SH-SY5Y (cell line): Measurements from ENCODE around the gene DIDO1.
A peak's percentile ranks its signal among the peaks of the same experiment; 100 is the strongest.

Experiments
- GATA2 ChIP-seq: IDR thresholded peaks from 2 replicates; pipeline ENCODE4 v1.6.1; 2011; ENCODE audit warnings: mild to moderate bottlenecking, low read depth, low read length
- GATA3 ChIP-seq: IDR thresholded peaks from 2 replicates; pipeline ENCODE4 v1.6.1; 2011; ENCODE audit warnings: low read depth, mild to moderate bottlenecking, low read length, moderate library complexity

The DIDO1 gene

GRCh38 chr20:62947532-62948300, 21.4 kb upstream of the DIDO1 start:
- TF ChIP-seq GATA2 (no peak), GATA3 (no peak)

GRCh38 chr20:62946918-62947317, 20.6 kb upstream of the DIDO1 start:
- TF ChIP-seq GATA3 (no peak), GATA2 (peak; percentile 82)

- TF ChIP-seq GATA3, result no peak
- no peak for TF ChIP-seq GATA2
Measured at GRCh38 chr20:62945771-62946339, 19.6 kb upstream of the DIDO1 start.

DNA sequence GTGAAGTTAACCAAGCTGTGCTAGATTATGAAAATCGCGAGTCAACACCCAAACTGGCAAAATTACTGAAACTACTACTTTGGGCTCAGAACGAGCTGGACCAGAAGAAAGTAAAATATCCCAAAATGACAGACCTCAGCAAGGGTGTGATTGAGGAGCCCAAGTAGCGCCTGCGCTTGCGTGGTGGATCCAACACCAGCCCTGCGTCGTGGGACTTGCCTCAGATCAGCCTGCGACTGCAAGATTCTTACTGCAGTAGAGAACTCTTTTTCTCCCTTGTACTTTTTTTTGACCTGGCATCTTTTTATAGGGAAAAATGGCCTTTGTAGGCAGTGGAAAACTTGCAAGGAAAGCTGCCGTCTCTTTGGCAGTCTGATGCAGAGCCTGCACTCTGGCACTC, 18.4 kb upstream of the DIDO1 start:
- no peak for TF ChIP-seq GATA3
- no peak for TF ChIP-seq GATA2

DNA sequence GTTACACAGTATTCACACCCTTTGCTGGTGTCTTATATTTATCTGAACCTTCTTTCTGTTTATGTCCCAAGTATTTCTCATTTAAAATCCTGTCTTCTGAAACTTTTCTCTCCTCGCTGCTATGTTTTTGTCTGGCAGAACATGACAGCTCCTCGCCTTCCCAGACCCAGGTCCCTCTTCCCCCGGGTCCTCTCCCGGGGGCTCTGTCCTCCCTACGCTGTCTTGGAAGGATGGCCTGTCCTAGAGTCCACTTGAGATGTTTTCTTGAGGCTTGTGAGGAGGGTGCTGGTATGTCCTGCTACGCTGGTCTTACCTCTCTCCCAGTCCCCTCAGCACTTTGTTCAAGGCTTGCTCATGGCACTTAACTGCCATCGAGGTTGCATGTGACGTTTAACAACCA, 17.9 kb upstream of the DIDO1 start:
- no peak for TF ChIP-seq GATA3
- TF ChIP-seq GATA2, result no peak

DNA sequence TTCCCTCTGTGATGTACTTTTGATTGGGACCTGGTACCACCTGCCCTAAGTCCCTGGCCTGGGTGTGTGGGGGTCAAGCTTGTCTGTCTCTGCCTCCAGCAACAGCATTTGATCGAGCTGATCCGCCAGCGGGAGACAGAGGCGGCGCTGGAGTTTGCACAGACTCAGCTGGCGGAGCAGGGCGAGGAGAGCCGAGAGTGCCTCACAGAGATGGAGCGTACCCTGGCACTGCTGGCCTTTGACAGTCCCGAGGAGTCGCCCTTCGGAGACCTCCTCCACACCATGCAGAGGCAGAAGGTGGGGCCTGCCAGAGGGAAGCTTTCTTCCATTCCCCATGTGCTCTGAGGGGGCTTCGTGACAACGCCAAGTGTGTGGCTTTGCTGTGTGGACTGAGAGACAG, 17.1 kb upstream of the DIDO1 start:
- TF ChIP-seq GATA3, result no peak
- TF ChIP-seq GATA2, result no peak

DNA sequence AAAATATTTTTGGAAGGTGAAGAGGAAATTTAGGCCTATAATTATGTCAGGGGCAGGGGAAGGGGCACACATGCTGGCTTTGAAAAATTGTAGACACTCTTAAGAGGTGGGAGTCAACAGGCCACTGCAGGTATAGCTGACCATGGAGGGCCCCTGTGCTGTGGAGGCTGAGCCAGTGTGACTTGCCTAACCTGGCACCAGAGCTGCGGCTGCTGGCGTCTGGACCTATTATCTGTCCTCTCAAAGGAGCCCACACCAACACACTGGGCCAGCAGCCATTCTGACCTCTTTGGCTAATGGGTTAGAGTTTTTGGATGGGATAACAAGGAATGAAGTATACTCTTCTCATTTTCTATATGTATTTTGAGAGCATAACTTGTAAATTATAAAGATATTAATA, 16.2 kb upstream of the DIDO1 start:
- no peak for TF ChIP-seq GATA3

DNA sequence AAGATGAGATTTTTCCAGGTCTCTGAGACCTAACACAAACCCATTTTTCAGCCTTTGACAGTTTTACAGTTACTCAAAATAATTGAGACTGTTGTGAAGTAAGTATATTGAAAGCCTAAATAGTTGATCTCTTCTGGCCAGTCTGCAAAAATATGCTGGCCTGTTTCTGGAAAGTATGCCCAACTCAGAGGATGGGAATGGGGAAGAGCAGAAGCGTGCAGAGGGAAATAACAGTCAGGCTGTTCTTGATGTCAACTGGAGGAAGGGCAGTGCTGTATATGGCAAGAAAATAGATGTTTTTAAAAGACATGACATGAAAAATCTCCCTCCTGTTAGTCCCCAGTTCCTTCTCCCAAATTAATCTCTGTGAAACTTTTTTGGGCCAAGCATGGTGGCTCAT, 15.5 kb upstream of the DIDO1 start:
- TF ChIP-seq GATA3 (no peak), GATA2 (no peak)

- TF ChIP-seq GATA2, result no peak
- TF ChIP-seq GATA3, result no peak
Measured at GRCh38 chr20:62940875-62941274, 14.6 kb upstream of the DIDO1 start.

DNA sequence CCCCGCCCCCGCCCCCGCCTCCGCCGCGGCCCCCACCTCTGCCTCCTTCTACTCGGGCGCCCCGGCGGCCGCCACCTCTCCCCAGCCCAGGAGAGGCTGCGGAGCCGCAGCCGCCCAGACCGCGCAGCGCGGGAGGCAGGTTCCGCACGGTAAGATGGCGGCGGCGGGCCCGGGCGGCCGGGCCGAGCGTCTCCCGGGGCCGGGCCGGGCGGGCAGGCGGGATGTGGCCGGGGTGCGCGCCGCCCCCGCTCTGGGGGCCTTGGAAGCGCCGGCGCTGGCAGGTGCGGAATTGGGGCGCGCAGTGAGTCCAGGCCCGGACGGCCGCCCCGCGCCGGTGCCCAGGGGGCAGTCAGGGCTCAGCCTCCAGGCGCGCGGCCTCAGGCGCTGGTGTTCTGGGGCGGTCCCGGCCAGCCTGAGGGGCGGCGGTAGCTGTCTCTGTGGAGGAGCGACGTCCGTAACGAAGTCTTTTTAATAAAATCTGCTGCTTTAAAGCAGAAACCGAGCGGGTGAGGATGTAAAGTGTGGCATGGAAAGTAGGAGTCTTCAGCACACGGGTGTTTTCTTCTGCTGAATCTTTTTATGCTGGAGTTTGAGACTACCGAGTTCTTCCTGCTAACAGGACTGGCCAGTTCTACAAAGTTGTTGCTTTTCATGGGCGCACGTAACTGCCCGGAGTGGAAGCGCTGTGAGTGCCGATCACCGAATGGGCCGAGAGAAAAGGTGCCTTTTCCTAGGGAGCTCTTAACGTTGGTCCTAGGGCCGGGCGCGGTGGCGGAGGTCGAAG, 12.0 kb upstream of the DIDO1 start, which contains the start of gene GID8:
Gene GID8 (plus strand): TSS at position 43 of the 784 bp plus-strand sequence. CDS start 3,356 bp downstream, outside the sequence.
- TF ChIP-seq GATA2 (no peak), GATA3 (no peak)

GRCh38 chr20:62937268-62938104, 11.2 kb upstream of the DIDO1 start:
- no peak for TF ChIP-seq GATA2
- TF ChIP-seq GATA3, result no peak

DNA sequence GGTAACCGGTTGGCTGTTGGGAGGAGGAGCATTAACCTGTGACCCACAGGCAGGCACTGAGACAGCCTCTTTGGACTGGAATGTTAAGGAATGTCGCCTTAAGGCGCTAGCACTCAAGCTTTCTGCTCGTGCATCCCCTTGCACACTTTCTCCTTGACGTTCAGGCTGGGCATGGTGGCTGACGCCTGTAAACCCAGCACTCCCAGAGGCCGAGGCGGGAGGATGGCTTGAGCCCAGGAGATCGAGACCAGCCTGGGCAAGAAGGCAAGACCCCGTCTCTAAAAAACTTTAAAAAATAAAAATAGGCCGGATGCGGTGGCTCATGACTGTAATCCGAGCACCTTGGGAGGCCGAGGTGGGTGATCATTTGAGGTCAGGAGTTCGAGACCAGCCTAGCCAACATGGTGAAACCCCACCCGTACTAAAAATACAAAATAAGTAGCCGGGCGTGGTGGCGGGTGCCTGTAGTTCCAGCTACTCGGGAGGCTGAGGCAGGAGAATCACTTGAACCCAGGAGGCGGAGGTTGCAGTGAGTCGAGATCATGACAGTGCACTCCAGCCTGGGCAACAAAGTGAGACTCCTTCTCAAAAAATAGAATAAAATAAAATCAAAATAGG, 9.8 kb upstream of the DIDO1 start:
- TF ChIP-seq GATA2 (no peak), GATA3 (no peak)

DNA sequence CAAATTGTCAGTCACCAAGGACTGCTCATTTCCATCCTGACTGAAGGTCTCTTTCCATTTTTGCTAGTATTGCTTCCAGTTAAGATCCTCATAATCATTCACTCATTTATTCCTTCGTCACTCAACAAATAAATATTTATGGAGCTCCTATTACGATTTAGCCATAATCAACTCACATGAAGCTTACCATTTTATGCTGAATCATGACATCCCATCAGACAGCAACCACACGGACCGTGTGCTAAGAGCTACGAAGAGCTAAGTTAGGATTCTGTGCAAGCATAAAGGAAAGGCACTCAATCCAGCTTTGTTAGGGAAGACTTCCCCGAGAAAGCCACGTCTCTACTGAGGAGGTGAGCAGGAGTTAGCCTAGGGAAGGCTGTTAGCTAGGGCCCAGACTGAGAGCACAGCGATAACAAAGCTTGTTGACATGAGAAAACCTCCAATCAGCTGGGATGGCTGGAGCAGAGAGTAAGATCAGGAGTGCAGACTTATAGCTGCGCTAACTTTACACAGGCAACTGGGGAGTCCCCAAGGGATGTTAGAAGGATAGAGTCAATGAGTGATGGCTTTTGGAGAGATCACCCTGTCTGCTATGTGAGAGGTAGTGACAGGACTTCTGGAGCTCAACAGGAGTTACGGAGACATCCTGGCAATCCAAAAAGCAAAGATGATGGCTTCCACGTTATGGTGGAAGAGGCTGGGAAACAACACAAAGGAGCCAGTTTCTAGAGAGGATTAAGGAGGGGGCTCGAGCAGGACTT, 9.1 kb upstream of the DIDO1 start:
- no peak for TF ChIP-seq GATA3
- TF ChIP-seq GATA2, result no peak

- TF ChIP-seq GATA3, result no peak
- no peak for TF ChIP-seq GATA2
Measured at GRCh38 chr20:62933966-62934365, 7.7 kb upstream of the DIDO1 start.
